MCF 10A (cell line): ENCODE data around the gene FOXO3. TPM values are rescaled to one million over a fixed set of nuclear protein-coding genes. Genes with fewer than 3 reads are reported as not detected.

Experiments
- BruUV-seq: library from RNA; stranded (reverse); fragments of 400-500 nt; replicated peaks from 2 replicates; lab custom pipeline; 2021; lab: Mats Ljungman, UMichigan
- CTCF ChIA-PET: fragments of 300-600 bp; sonication (Branson Sonifier 250); formaldehyde crosslinking; extraction: SDS; loops from one replicate; lab custom pipeline; 2021; ENCODE audit warnings: antibody characterized with exemption, inconsistent platforms; lab: Yijun Ruan, JAX
- POLR2A ChIA-PET: fragments of 300-600, 350-650 bp; sonication (Branson Sonifier 250); formaldehyde crosslinking; extraction: SDS; loops from one replicate; lab custom pipeline; 2020; ENCODE audit warnings: antibody characterized with exemption, inconsistent platforms; lab: Yijun Ruan, JAX
- DNase-seq: peaks from one replicate; pipeline ENCODE4 v3.0.0-alpha.2; 2018; ENCODE audit not compliant: unreplicated experiment
- H3K27ac Mint-ChIP-seq: one replicate; pipeline ENCODE4 v1.8.0; 2022; ENCODE audit warnings: mild to moderate bottlenecking, low read depth, mixed read lengths; ENCODE audit not compliant: unreplicated experiment
- H3K27me3 Mint-ChIP-seq: one replicate; pipeline ENCODE4 v1.8.0; 2022; ENCODE audit warnings: mixed read lengths; ENCODE audit not compliant: insufficient read depth, unreplicated experiment
- H3K36me3 Mint-ChIP-seq: one replicate; pipeline ENCODE4 v1.8.0; 2022; ENCODE audit warnings: mild to moderate bottlenecking, moderate library complexity, mixed read lengths; ENCODE audit not compliant: insufficient read depth, unreplicated experiment
- H3K4me1 Mint-ChIP-seq: one replicate; pipeline ENCODE4 v1.8.0; 2022; ENCODE audit warnings: mixed read lengths; ENCODE audit not compliant: insufficient read depth, unreplicated experiment
- H3K4me3 Mint-ChIP-seq: one replicate; pipeline ENCODE4 v1.8.0; 2022; ENCODE audit warnings: mild to moderate bottlenecking, moderate library complexity, mixed read lengths; ENCODE audit not compliant: unreplicated experiment
- H3K9me3 Mint-ChIP-seq: one replicate; pipeline ENCODE4 v1.8.0; 2022; ENCODE audit warnings: mixed read lengths; ENCODE audit not compliant: unreplicated experiment
- CTCF ChIP-seq: fragments of 200-600 bp; IDR thresholded peaks from one replicate; pipeline ENCODE4 v1.8.0; 2022; ENCODE audit warnings: antibody characterized with exemption, mild to moderate bottlenecking; ENCODE audit not compliant: unreplicated experiment
- intact Hi-C: fragments of 100-400 bp; cut with micrococcal nuclease; formaldehyde crosslinking; loops from 2 replicates; pipeline ENCODE4 v1.14.1; 2022
- total RNA-seq: library from RNA; stranded (reverse); gene quantifications from 2 replicates; pipeline ENCODE4 v1.2.3, GENCODE V29; 2022

FOXO3 gene
- total RNA-seq, 1 experiment from 2014 or later, result 53.0 TPM

DNA sequence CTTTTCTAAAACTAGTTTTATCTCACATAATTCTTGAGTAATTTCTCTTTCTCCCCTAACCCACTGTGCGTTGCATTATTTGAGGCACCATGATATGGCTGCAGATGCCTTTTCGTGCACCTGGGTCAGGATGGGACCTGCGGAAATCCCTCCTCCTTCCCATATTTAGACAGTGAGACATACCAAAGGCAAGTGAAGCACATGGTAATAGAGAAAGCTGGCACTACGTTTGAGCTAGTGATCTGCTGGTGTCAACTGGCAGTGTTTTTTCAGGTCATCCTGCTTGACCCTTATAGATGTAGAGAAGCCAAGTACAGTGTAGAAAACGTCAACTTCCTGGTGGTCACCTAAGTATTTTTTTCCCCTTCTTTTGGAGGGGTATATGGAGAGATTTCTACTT lies 71.7 kb downstream of the FOXO3 start:
- Mint-ChIP-seq H3K27me3 (no peaks in the 10 kb centered on the region), H3K36me3 (peaks cover 18% of the 10 kb centered on the region), H3K9me3 (no peaks in the 10 kb centered on the region), H3K4me1 (peaks cover 76% of the 10 kb centered on the region), H3K4me3 (no peak overlapping the region), H3K27ac (no peak overlapping the region)
- no TSS peak for BruUV-seq
- intact Hi-C loops, result no loop called here
- no peak for TF ChIP-seq CTCF
- no peak for DNase-seq
- CTCF ChIA-PET, result interaction anchor here (0.7 kb wide), 1 partner anchor 738 kb away, joined by 3 read pairs; no protein-coding TSS in a partner anchor
- POLR2A ChIA-PET, result interaction anchor here (1.8 kb wide), 1 partner anchor 9 kb away, joined by 10 read pairs; no protein-coding TSS in a partner anchor

GRCh38 chr6:108633436-108633835 lies 72.7 kb downstream of the FOXO3 start:
- ChIA-PET CTCF (interaction anchor here (0.7 kb wide), 1 partner anchor 88 kb away, joined by 3 read pairs; no protein-coding TSS in a partner anchor), POLR2A (interaction anchor here (0.7 to 1.8 kb wide), 2 partner anchors 10 to 681 kb away, joined by 3 to 10 read pairs; no protein-coding TSS in a partner anchor)
- H3K27ac Mint-ChIP-seq, result no peak overlapping the region
- BruUV-seq, result no TSS peak
- intact Hi-C loops, result no loop called here
- no peaks in the 10 kb centered on the region for H3K9me3 Mint-ChIP-seq
- no peak overlapping the region for H3K4me3 Mint-ChIP-seq
- TF ChIP-seq CTCF, result no peak
- H3K36me3 Mint-ChIP-seq, result peaks cover 16% of the 10 kb centered on the region
- no peaks in the 10 kb centered on the region for H3K27me3 Mint-ChIP-seq
- H3K4me1 Mint-ChIP-seq, result peaks cover 73% of the 10 kb centered on the region
- no peak for DNase-seq

DNA sequence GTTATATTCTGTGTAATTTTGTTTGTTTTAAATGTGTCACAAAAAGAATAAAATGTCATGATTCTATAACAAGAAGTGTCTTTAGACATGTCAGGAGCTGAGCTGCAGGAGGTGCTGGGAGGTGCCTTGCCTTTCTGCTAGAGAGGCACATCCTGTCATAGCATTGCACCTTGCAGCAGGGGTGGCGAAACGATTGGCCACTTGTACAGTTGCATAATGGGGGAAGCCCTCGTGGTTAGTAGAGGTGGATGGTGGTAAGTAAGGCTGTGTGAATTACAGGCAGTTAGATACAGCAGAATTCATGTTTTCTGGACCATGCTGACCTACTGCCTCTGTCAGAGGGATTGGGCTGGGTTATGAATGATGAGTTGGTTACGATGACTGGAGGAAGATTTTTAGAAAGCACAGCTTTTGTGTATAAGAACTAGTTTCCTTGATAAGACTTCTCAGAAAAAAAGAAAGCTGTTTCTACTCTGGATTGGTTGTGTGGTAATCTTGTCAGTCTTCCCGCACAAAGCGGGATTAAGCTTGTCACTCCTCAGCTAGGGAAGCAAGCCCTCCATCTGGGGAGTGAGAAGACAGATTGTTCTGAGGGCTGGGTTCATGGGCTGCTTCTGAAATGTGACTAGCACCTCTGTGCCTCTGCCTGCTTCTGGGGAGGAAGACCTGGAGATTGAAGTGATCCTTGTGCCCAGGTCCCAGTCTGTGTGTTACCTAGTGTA lies 74.9 kb downstream of the FOXO3 start:
- Mint-ChIP-seq H3K9me3 (no peaks in the 10 kb centered on the region), H3K27ac (no peak overlapping the region), H3K36me3 (peaks cover 30% of the 10 kb centered on the region), H3K27me3 (no peaks in the 10 kb centered on the region), H3K4me3 (no peak overlapping the region), H3K4me1 (peaks cover 62% of the 10 kb centered on the region)
- intact Hi-C loops, result no loop called here
- ChIA-PET POLR2A (interaction anchor here (0.6 to 2.2 kb wide), 4 partner anchors 15 to 94 kb away, joined by 3 to 7 read pairs (median 4); no protein-coding TSS in a partner anchor), CTCF (interaction anchor here (0.7 to 1.0 kb wide), 5 partner anchors 9 to 655 kb away, joined by 3 to 4 read pairs (median 3); no protein-coding TSS in a partner anchor)
- no TSS peak for BruUV-seq
- DNase-seq, result peak; percentile 54
- no peak for TF ChIP-seq CTCF

GRCh38 chr6:108637963-108638362 lies 77.2 kb downstream of the FOXO3 start:
- Mint-ChIP-seq H3K4me3 (no peak overlapping the region), H3K4me1 (peaks cover 44% of the 10 kb centered on the region), H3K36me3 (peaks cover 40% of the 10 kb centered on the region), H3K27me3 (no peaks in the 10 kb centered on the region), H3K9me3 (no peaks in the 10 kb centered on the region), H3K27ac (peak overlapping the region; percentile 23)
- no peak for DNase-seq
- POLR2A ChIA-PET, result interaction anchor here (0.6 to 1.4 kb wide), 3 partner anchors 10 to 74 kb away, joined by 3 to 4 read pairs (median 4); no protein-coding TSS in a partner anchor
- BruUV-seq, result no TSS peak
- intact Hi-C loops, result no loop called here
- TF ChIP-seq CTCF, result no peak
- CTCF ChIA-PET, result interaction anchor here (0.6 to 1.2 kb wide), 3 partner anchors 14 to 422 kb away, joined by 3 to 4 read pairs (median 3); no protein-coding TSS in a partner anchor
